Activated B cell treated with CpG ODN at 0.5 μM for 24 hours (primary cell): Measurements from ENCODE around the gene ACP1. TPM values are rescaled to one million over a fixed set of nuclear protein-coding genes. Genes with fewer than 3 reads are reported as not detected.

ENCODE experiments used
- ATAC-seq: fragments of 200-7000 bp; cut with Tn5 transposase; one replicate; pipeline ENCODE4 v1.10.0; 2021; ENCODE audit warnings: low read depth, mild to moderate bottlenecking, moderate library complexity
- CTCF ChIA-PET: fragments of 350-600 bp; sonication (Branson Sonifier 250); formaldehyde crosslinking; loops from one replicate; lab custom pipeline; 2021; ENCODE audit warnings: antibody characterized with exemption; lab: Charles Lee
- POLR2A ChIA-PET: fragments of 350-600 bp; sonication (Branson Sonifier 250); formaldehyde crosslinking; loops from one replicate; lab custom pipeline; 2021; ENCODE audit warnings: antibody characterized with exemption; lab: Charles Lee
- DNase-seq: peaks from one replicate; pipeline ENCODE4 v3.0.0; 2022
- H3K27ac Mint-ChIP-seq: one replicate; pipeline ENCODE4 v1.8.0; 2020; ENCODE audit warnings: mixed read lengths
- H3K27me3 Mint-ChIP-seq: one replicate; pipeline ENCODE4 v1.8.0; 2021; ENCODE audit warnings: mixed read lengths
- H3K36me3 Mint-ChIP-seq: one replicate; pipeline ENCODE4 v1.8.0; 2021; ENCODE audit warnings: low read depth, mixed read lengths
- H3K4me1 Mint-ChIP-seq: one replicate; pipeline ENCODE4 v1.8.0; 2021; ENCODE audit warnings: mixed read lengths
- H3K4me3 Mint-ChIP-seq: one replicate; pipeline ENCODE4 v1.8.0; 2020; ENCODE audit warnings: mild to moderate bottlenecking, mixed read lengths
- H3K9me3 Mint-ChIP-seq: one replicate; pipeline ENCODE4 v1.8.0; 2020; ENCODE audit warnings: mixed read lengths
- CTCF ChIP-seq: fragments of 200-600 bp; IDR thresholded peaks from one replicate; pipeline ENCODE4 v1.8.0; 2022; ENCODE audit warnings: antibody characterized with exemption, mild to moderate bottlenecking
- intact Hi-C: fragments of 100-400 bp; cut with micrococcal nuclease; formaldehyde crosslinking; loops from one replicate; pipeline ENCODE4 v1.15.1; 2024
- total RNA-seq: library from RNA; stranded (reverse); gene quantifications from 2 replicates; pipeline ENCODE4 v1.2.3, GENCODE V29; 2022

Gene ACP1
- total RNA-seq, 1 donor from 2014 or later, result 81.8 TPM

DNA sequence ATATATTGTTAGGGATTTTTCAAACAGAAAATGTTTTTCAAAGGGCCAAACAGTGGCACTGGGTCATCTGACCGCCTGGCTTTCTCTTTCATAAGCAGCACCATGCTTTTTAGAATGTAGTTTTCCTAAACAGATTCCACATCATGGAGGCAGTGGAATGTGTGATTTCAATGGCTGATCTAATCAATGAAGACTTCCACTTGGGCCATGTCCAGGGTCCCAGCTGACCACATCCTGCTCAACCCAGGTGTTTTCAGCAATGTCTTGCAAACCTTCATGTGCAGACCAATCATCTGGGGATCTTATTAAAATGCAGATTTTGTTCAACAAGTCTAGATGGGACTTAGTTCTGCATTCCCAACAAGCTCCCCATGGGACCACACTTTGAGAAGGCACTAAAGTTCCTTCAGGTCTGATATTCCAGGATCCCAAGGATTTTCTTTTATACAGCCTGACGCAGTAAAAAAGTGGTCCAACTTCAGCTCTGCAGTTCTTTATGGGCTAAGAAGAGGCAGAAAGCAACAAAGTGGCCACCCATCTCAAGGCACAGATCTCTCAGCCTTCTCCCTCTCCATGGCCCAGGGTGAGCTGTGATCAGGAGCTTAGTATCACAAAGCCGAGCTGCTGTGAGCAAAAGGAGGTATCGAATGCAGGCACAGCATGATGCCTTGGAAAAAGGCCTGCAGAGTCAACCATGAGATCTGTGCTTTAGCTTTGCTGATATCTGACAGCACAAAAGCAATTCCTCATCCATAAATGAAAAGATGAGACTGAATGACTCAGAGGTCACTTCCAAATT, 19.4 kb downstream of the ACP1 start:
- ChIA-PET POLR2A (no interaction called here), CTCF (interaction anchor here (1.4 kb wide), 1 partner anchor 352 kb away, joined by 3 read pairs; no protein-coding TSS in a partner anchor)
- ATAC-seq, result no peak
- no peak overlapping the region for H3K27ac Mint-ChIP-seq
- no peaks in the 10 kb centered on the region for H3K9me3 Mint-ChIP-seq
- peaks cover 14% of the 10 kb centered on the region for H3K27me3 Mint-ChIP-seq
- DNase-seq, result no peak
- peaks cover 9% of the 10 kb centered on the region for H3K4me1 Mint-ChIP-seq
- intact Hi-C loops, result no loop called here
- no peak overlapping the region for H3K4me3 Mint-ChIP-seq
- no peak for TF ChIP-seq CTCF
- peaks cover 40% of the 10 kb centered on the region for H3K36me3 Mint-ChIP-seq

DNA sequence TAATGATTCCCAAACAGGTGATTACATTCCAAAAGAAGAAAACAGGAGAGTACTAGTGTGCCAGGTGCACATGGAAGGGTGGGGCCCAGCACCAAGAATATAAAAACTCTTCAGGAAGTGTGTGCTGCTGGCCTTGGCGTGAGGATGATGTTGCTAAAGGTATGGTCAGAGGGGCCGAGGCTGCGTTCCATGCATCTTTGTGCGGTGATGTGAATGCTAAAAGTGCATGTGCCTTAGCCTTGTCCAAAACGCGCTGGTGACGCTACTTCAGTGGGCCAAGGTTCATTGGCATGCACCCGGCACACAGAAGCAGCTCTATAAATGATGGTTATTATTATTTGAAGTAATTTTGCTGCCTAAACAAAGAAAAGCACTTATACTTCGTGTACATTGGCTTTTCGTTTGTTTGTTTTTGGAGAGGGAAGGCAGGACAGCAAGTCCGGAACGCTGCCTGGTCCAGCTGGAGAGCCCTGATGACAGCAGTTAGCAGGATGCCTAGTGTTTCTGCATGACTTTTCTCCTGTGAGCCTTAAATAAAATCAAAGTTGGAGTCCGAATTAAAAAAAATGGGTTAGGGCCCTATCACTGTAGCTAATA, 20.2 kb downstream of the ACP1 start:
- DNase-seq (no peak), ATAC-seq (no peak)
- H3K27me3 Mint-ChIP-seq, result peaks cover 16% of the 10 kb centered on the region
- POLR2A ChIA-PET, result no interaction called here
- no peak overlapping the region for H3K4me3 Mint-ChIP-seq
- no peak for TF ChIP-seq CTCF
- CTCF ChIA-PET, result interaction anchor here (1.4 kb wide), 1 partner anchor 352 kb away, joined by 3 read pairs; no protein-coding TSS in a partner anchor
- H3K36me3 Mint-ChIP-seq, result peaks cover 34% of the 10 kb centered on the region
- H3K4me1 Mint-ChIP-seq, result peaks cover 15% of the 10 kb centered on the region
- no peak overlapping the region for H3K27ac Mint-ChIP-seq
- intact Hi-C loops, result no loop called here
- no peaks in the 10 kb centered on the region for H3K9me3 Mint-ChIP-seq

DNA sequence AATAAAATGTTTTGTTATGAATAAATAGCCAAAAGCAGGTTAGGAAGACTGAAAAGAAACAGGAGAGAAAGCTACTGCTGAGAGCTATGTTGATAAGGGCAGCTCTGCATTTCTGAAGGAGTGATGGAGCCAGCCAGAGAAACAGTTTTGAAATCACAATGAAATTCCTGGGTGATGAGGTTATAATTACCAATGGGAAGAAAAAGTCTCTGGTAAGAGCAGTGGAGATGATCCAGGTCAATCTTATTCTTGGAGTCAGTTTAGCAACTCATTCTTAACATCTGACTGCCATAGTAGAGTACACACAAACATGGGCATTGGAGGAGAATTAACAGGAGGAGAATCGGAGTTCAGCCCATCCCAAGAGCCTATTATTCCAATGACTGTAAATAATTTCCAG, 20.8 kb downstream of the ACP1 start:
- no peak for TF ChIP-seq CTCF
- no peak overlapping the region for H3K4me3 Mint-ChIP-seq
- POLR2A ChIA-PET, result no interaction called here
- H3K36me3 Mint-ChIP-seq, result peaks cover 29% of the 10 kb centered on the region
- H3K4me1 Mint-ChIP-seq, result peaks cover 17% of the 10 kb centered on the region
- CTCF ChIA-PET, result interaction anchor here (1.4 kb wide), 1 partner anchor 351 kb away, joined by 3 read pairs; no protein-coding TSS in a partner anchor
- no peak overlapping the region for H3K27ac Mint-ChIP-seq
- DNase-seq, result no peak
- H3K9me3 Mint-ChIP-seq, result no peaks in the 10 kb centered on the region
- peaks cover 18% of the 10 kb centered on the region for H3K27me3 Mint-ChIP-seq
- intact Hi-C loops, result no loop called here
- no peak for ATAC-seq

GRCh38 chr2:286035-286434, 21.3 kb downstream of the ACP1 start:
- H3K4me1 Mint-ChIP-seq, result peaks cover 17% of the 10 kb centered on the region
- CTCF ChIA-PET, result interaction anchor here (1.4 kb wide), 1 partner anchor 351 kb away, joined by 3 read pairs; no protein-coding TSS in a partner anchor
- DNase-seq, result no peak

More at GRCh38 chr2:286035-286434, 21.3 kb downstream of the ACP1 start:
- H3K27ac Mint-ChIP-seq, result no peak overlapping the region
- no peak overlapping the region for H3K4me3 Mint-ChIP-seq
- POLR2A ChIA-PET, result interaction anchor here (0.7 kb wide), 1 partner anchor 21 kb away, joined by 3 read pairs; the partner anchor contains the start of gene ACP1
- intact Hi-C loops, result no loop called here
- no peak for ATAC-seq
- peaks cover 18% of the 10 kb centered on the region for H3K27me3 Mint-ChIP-seq
- TF ChIP-seq CTCF, result no peak
- no peaks in the 10 kb centered on the region for H3K9me3 Mint-ChIP-seq
- H3K36me3 Mint-ChIP-seq, result peaks cover 24% of the 10 kb centered on the region
